Loucy (cell line): ENCODE results near the gene CMA1.

ENCODE experiments used
- EZH2phosphoT487 ChIP-seq: fragments of 200-600 bp; IDR thresholded peaks from 2 replicates; pipeline ENCODE4 v1.6.1; 2018; ENCODE audit warnings: antibody characterized with exemption, mild to moderate bottlenecking, moderate library complexity, borderline replicate concordance
- TF ChIP-seq, protein P1 (sequence below): fragments of 200-600 bp; sonication (generic); conservative IDR thresholded peaks from 2 replicates; pipeline ENCODE4 v1.5.1; 2014; ENCODE audit warnings: mild to moderate bottlenecking, antibody characterized with exemption, low read length

DNA sequence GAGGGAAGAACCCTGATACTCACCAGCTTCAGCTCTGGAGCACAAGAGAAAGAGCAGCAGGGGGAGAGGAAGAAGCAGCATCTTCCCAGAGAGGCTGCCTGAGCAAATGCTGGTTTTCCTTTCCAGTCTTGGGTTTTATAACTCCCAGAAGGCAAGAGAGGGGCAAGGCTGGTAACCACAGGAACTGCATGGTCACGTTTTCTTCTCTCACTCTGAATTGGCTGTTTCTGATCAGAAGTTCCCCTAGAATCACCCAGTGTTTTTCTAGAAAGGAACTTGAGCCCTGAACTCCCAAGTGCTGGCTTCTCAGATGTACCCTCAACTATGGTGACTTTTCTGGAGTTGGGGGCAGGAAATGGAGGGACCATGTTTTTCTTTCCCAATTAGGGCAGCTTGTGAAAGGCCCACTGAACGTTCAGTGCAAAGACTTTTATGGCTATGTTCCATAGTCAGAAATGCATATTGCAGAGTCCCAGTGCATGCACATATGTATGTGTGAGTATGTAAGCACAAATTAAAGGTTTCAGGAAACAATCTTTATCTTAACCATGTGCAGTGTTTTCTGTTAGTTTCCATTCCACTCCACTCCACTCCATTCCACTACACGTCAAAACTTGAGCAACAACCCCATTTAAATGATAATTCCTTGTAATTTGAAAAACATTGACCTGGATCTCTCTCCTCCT, at the start of gene CMA1:
- TF ChIP-seq, protein P1, sequence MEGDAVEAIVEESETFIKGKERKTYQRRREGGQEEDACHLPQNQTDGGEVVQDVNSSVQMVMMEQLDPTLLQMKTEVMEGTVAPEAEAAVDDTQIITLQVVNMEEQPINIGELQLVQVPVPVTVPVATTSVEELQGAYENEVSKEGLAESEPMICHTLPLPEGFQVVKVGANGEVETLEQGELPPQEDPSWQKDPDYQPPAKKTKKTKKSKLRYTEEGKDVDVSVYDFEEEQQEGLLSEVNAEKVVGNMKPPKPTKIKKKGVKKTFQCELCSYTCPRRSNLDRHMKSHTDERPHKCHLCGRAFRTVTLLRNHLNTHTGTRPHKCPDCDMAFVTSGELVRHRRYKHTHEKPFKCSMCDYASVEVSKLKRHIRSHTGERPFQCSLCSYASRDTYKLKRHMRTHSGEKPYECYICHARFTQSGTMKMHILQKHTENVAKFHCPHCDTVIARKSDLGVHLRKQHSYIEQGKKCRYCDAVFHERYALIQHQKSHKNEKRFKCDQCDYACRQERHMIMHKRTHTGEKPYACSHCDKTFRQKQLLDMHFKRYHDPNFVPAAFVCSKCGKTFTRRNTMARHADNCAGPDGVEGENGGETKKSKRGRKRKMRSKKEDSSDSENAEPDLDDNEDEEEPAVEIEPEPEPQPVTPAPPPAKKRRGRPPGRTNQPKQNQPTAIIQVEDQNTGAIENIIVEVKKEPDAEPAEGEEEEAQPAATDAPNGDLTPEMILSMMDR = no peak
- no peak for TF ChIP-seq EZH2phosphoT487
